Measurements from ENCODE around the gene NUDCD2.
"Not testable (repeated sequence)": the region's sequence is repeated elsewhere in the genome, so short reads cannot be mapped to it uniquely, and the experiment has no call there.

Gene NUDCD2

DNA sequence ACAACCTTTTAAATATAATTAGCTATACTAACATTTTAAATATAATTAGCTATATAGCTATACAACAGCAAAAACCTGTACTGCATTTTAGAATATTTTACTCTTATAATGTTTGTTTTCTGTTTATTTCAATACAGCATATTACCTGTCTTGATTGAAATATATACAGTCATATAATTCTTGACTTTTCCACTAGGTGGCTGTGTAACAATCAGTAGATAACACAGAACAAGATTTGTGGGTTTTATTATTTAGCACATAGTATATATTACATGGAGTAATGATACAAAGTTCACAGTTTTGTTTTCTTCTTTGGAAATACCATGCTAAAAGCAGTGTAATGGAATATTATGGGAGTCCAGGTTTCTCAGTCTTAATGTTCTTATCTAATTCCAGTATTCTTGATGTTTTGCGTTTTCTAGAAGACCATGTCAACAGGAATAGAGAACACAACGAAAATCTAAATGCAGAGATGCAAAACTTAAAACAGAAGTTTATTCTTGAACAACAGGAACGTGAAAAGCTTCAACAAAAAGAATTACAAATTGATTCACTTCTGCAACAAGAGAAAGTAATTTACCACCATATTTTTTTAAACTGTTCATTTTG, 13.8 kb upstream of the NUDCD2 start:
- in situ Hi-C loops (cut with HindIII; ENCODE audit: low sequenced_read_pairs): no loop called here

DNA sequence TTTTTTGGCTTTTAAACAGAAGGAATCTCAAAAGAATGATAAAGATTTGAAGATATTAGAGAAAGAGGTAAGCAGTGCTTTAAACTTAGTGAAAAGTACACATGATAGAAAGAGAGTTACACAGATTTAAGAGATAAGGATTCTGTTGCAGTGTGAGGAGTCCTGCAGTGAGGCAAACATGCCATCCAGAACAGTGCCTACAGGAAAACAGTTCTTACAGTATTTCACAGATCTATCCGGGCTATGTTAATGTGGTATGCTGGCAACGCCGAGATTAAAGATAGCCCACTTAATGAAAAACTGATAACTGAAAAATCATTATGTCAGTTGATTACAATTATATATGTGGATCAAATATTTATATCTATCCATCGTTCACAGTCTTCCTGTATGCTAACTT, 7.8 kb upstream of the NUDCD2 start:
- in situ Hi-C loops (cut with HindIII; ENCODE audit: low sequenced_read_pairs): no loop called here

DNA sequence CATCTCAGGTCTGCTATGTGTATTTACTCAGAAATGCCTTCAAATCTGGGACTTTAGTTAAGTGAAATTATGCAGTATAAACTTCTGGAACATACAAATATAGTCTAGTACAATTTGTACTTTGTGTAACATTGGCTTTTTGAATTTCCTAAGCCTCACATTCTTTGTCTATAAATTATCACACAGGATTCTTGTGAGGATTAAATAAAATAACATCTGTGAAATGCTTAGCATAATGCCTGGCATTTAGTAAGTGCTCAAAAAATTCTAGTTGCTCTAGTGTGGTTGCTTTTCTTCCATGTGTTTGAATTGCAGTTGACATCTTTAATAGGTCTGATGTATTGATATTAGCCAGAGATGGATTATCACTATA, 3.1 kb upstream of the NUDCD2 start:
- in situ Hi-C loops (cut with HindIII; ENCODE audit: low sequenced_read_pairs): no loop called here

DNA sequence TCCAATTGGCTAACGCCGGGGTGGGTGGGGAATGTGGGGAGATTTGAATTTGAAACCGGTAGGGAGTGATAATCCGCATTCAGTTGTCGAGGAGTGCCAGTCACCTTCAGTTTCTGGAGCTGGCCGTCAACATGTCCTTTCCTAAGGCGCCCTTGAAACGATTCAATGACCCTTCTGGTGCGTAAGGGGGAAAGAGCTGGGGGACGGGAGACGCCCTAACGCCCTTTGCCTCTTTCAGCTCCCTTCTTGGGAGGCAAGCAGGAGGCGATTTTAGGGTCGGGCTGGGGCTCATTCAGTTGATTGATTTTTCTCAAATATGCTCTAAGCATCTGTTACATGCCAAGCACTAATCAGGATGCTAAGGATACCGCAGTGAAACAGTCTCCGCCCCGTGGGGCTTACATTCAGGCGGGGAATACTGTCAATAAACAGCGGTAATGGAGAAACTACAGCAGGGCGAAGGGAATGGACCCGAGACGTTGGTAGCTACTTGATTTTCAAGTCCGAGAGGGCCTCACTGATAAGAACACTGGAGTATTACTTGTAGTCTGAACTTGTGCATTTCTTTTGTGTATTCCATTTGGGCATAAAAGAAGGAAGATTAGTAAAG, 765 bp upstream of the NUDCD2 start, which contains the start of gene HMMR:
Gene HMMR (plus strand): TSS at position 71 of the 610 bp plus-strand sequence. CDS start 61 bp downstream, at position 132.
- in situ Hi-C loops (cut with HindIII; ENCODE audit: low sequenced_read_pairs): no loop called here

DNA sequence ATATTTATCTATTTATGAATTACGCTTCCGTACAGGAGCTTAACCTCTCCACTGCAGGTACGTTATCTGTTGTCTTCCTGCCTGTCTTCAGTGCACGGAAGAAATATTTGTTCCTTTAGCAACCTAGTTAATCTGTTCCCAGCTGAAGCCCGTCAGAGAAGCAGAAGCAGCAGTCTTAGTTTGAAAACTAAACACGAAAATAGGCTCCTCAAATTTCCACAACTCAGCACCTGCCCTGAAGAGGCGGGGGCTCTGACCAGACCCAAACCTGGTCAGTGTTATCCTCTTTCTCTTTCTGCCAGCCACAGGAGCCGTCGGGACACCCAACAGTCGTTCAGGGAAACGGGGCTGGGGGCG, 462 bp downstream of the NUDCD2 start:
- in situ Hi-C loops (cut with HindIII; ENCODE audit: low sequenced_read_pairs): no loop called here

DNA sequence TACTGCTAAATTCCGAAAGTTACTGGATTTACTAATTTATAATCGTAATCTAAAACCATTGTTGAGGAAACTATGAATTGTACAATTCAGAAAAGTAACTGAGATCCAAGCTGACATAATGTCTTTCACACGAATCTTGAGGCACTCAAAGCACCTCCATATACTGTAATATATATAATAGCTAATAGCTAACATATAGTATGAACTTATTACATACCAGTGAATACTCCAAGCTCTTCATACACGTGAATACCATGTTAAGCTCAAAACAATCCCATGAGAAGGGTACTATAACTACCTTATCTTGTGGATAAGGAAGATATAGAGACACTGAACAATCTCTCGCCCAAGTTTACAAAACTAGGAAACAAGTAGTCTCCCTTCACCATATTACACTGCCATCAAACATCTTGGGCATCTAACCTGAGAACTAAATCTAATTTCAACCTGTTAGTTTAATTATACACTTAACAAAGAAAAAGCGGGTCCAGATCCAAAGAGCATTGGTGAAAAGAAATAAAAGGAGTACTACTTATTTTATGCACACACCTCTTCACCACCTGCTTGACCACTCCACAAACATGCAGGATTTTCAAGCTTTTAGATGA, 1.0 kb downstream of the NUDCD2 start:
- in situ Hi-C loops (cut with HindIII; ENCODE audit: low sequenced_read_pairs): no loop called here

DNA sequence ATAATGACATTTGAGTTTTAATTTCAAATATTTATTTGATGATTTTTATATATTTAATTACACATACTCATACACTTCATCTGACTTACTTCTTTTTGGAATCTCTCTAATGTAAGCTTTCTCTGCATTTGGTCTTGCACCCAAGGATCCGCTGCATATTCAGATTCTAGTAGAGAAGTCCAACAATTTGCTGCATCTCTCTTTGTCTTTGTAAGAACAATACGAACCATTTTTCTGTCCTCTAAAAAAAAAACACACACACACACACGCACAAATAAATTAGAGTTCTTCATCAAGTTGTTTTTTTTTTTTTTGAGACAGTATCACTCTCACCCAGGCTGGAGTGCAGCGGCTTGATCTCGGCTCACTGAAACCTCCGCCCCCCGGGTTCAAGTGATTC, 3.1 kb downstream of the NUDCD2 start:
- in situ Hi-C loops (cut with HindIII; ENCODE audit: low sequenced_read_pairs): no loop called here

DNA sequence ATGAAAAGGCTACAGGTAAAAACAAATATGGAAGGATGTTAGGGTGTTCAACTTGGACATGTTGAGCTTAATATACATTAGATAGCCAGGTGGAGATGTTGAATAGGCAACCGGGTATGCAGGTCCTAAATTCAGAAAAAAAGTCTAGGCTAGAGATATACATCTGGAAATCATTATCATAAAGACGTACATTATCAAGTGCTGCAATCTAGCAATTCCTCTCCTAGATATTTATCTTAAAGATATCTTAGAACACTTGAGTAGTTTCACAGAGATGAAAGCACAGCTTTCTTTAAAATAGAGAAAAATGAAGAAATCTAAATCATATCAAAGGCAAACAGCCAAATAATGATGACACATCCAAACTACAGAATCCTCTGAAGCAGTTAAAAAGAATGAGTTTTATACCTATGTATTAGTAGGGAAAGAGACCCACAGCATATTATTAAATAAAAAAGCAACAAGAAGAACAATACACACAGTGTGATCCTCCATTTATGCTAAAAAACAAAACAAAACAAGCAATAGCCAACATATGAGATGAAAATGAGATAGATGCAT, 3.8 kb downstream of the NUDCD2 start:
- in situ Hi-C loops (cut with HindIII; ENCODE audit: low sequenced_read_pairs): no loop called here

DNA sequence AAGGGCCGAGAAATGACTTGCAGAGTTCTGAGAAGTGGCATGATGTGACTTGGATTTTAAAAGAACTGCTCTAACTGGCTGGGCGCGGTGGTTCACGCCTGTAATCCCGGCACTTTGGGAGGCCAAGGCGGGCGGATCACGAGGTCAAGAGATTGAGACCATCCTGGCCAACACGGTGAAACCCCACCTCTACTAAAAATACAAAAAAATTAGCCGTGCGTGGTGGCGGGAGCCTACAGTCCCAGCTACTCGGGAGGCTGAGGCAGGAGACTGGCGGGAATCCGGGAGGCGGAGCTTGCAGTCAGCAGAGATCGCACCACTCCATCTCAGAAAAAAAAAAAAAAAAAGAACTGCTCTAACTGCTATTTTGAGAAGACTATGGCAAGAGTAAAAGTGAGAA, 4.5 kb downstream of the NUDCD2 start:
- in situ Hi-C loops (cut with HindIII; ENCODE audit: low sequenced_read_pairs): not testable (repeated sequence)

DNA sequence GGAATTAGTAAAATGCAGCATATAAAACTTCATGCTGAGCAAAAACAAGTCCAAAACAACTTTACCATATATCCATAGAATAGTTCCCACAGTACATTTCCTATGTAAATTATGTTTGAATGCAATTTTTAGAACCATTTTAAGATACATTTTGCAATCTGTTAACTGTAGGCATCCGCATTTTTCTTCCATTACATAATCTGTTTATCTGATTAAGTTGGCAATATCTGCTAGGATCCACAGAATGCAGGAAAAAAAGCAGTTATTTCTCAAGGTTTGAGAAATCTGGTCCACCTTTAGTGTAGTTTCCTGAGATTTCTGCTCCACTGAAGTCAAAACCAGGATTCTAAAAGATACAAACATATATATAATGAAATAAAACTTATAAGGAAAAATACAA, 6.2 kb downstream of the NUDCD2 start:
- in situ Hi-C loops (cut with HindIII; ENCODE audit: low sequenced_read_pairs): no loop called here

DNA sequence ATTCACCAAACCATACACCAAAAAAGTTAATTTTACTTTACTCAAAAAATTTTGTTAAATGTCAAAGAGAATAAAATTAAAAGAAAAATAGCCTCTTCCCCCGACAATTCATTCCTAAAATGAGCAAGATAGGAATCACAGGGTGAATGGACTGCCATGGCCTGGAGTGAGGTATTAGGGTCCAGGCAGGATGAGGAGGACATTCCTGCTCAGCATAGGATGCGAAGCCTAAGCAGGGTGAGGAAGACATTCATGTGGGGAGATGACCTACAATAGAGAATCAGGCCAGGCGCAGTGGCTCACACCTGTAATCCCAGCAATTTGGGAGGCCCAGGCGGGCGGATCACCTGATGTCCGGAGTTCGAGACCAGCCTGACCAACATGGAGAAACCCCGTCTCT, 8.4 kb downstream of the NUDCD2 start:
- in situ Hi-C loops (cut with HindIII; ENCODE audit: low sequenced_read_pairs): no loop called here

DNA sequence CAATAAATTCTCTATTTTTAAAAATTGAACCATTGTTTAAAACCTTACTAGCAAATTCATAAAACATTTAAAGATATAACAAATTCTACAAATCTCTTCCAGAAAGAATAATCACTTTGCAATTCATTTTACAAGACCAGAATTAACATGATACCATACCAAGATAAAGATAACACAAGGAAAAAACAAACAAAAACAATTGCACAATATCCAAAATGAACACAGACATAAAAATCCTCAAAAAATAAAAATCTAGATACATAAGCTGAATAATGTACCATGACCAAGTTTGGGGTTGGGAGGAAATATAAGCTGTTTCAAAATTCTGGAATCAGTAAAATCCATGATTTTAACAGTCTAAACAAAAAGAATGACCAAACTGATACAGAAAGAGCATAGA, 11.4 kb downstream of the NUDCD2 start:
- in situ Hi-C loops (cut with HindIII; ENCODE audit: low sequenced_read_pairs): no loop called here

DNA sequence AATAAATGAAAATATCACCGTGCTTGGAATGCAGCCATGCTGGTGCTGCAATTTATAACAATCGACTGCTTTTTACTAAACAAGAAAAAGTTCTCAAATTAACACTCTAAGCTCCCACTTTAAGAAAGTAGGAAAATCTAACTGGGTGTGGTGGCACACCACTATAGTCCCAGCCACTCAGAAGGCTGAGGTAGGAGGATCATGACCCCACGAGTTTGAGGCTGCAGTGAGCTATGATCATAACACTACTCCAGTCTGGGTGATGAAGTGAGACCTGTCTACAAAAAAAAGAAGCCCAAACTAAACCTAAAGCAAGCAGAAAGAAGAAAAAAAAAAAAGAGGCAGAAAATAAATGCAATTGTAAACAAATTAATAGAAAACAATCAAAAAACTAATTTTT, 12.0 kb downstream of the NUDCD2 start:
- in situ Hi-C loops (cut with HindIII; ENCODE audit: low sequenced_read_pairs): no loop called here

DNA sequence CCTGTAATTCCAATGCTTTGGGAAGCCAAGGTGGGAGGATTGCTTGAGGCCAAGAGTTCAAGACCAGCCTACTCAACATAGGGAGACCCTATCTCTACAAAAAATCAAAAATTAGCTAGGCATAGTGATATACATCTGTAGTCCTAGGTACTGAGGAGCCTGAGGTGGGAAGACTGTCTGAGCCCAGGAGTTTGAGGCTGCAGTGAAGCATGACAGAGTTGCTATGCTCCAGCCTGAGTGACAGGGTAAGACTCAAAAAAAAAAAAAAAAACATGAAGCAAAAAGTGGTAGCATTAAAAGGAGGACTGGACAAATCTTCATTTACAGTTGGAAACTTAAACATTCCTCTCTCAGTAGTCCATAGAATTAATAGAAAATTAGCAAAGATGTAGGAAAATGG, 12.7 kb downstream of the NUDCD2 start:
- in situ Hi-C loops (cut with HindIII; ENCODE audit: low sequenced_read_pairs): no loop called here

DNA sequence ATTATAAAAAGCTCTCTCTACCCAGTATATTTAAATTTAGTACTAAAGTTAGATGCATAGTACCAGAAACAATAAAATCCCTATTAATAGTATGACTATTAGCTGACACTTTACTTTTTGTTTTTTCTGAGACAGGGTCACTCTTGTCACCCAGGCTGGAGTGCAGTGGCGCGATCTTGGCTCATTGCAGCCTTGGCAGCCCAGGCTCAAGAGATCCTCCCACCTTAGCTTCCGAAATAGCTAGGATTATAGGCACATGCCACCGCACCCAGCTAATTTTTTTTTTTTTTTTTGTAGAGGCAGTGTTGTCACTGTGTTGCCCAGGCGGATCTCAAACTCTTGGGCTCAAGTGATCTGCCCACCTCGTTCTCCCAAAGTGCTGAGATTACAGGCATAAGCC, 14.6 kb downstream of the NUDCD2 start:
- in situ Hi-C loops (cut with HindIII; ENCODE audit: low sequenced_read_pairs): no loop called here

DNA sequence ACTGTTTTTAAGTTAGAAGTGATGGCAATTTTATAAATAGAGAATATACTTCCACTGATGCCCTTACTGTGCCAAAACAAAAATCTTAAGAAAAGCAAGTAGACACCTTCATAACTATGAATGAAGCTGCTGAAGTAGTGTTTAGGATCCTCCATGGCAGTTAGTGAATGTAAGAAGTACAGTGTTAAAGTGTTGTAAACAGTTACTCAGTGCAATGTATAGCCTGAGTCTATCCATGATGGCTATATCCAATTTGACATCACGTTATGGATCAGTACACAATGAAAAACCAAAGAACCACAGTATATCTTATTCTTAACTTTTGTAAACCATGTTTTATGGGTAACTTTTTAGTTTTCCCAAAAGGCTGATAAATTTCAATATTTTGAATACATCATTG, 15.4 kb downstream of the NUDCD2 start:
- in situ Hi-C loops (cut with HindIII; ENCODE audit: low sequenced_read_pairs): no loop called here

DNA sequence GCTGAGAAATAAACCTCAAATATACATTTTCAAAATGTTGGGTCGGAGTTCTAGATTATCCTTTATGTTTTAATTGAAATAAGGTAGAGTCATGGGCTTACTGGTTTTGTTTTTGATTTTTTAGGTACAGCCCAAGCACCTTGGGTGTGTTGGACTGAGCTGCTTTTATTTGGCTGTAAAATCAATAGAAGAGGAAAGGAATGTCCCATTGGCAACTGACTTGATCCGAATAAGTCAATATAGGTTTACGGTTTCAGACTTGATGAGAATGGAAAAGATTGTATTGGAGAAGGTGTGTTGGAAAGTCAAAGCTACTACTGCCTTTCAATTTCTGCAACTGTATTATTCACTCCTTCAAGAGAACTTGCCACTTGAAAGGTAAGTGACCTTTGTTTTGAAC, 18.9 kb downstream of the NUDCD2 start:
- in situ Hi-C loops (cut with HindIII; ENCODE audit: low sequenced_read_pairs): no loop called here

DNA sequence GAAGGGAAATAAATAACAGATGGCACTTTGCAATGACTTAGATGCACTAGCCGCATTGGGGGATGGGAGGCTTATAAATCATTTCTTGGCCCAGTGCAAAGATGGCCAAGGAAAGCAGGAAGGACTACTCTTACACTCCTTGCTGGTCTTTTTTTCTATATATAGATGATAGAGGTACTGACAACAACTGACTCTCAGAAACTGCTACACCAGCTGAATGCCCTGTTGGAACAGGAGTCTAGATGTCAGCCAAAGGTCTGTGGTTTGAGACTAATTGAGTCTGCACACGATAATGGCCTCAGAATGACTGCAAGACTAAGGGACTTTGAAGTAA, 20.8 kb downstream of the NUDCD2 start:
- in situ Hi-C loops (cut with HindIII; ENCODE audit: low sequenced_read_pairs): no loop called here

DNA sequence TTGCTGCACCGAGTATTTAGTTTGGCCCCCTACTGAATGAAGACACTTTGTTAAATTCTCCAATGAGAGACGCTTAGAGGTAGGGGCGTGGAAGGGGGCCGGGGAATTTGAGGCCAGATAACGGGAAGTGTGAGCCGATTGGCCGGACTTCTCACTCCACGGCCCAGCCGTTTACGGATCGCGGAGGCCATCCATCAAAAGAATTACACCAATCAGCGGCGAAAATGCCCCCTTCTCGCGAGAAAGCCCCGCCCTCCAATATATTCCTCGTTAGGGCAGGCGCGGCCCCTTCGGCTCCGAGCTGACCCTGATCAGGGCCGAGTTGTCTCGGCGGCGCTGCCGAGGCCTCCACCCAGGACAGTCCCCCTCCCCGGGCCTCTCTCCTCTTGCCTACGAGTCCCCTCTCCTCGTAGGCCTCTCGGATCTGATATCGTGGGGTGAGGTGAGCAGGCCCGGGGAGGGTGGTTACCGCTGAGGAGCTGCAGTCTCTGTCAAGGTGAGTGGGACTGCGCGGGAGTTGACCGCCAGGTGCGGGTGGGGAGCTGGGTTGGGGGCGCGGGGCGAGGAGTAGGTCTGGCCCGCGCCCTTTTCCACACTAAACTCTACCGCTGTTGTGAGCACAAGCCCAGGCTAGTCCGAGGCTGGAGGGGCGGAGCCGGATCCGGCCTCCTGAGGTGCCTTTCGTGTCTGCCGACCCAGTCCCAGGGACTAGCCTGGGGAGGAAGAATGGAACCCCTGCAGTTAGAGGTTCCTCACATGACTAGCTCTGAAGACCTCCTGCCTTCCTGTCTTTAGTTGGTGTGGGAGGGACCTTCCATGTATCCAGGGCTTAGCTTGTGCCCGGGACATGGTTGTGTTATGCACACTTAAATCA, 22.4 kb downstream of the NUDCD2 start, which contains the start of gene CCNG1:
Gene CCNG1 (plus strand): TSS at position 287 of the 874 bp plus-strand sequence. CDS start 1,662 bp downstream, outside the sequence.
- in situ Hi-C loops (cut with HindIII; ENCODE audit: low sequenced_read_pairs): no loop called here

DNA sequence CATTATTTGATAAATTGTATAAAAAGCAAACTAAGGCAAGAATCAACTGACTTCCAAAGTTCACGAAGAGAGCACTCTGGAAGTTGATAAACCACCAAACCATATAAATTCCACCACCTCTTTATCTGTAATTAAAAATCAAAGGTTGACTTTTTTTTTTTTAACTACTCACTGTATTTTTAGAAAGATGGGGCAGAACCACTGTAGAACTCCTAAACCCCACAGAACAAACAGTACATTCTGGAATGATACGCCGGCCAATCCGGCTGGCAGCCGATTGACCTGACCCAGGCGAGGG, 22.9 kb downstream of the NUDCD2 start:
- in situ Hi-C loops (cut with HindIII; ENCODE audit: low sequenced_read_pairs): no loop called here

DNA sequence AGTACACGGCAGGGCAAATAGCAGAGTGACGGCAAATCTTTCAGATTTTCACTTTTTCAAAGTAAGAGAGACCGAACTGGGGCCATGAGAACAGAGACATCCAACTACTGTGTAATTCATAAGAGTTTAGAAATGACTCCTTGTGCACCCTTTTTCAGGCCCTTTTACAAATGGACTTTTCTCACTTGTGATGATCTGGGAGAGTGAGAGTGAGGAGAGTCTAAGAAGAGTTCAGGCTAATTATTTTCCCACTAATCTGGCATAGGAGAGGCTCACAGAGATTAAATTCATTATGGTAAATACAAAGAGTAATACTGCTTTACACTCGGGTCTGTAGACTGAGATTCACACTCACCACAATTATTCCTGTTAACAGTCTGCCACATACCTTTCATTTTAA, 23.4 kb downstream of the NUDCD2 start:
- in situ Hi-C loops (cut with HindIII; ENCODE audit: low sequenced_read_pairs): no loop called here

DNA sequence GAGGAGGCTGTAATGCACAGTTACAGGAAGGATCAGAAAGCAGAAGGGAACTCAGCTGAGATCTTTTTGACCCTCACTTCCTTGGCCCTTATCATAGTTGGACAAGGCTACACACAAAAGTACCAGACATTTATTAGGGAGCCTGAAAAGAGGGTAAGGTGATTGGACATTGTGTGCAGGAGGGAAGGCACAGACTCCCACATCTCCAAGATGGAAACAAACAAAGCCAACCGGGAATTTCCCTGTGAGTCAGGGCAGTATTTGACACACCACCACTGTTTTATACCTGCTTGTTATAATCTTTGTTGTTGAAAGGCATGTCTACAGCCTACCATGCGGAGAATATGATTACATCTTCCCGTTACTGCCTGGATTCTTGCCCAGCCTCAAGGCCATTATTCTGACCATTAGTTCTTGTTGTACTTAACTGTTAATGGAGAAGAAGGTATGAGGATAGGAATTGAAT, 25.5 kb downstream of the NUDCD2 start:
- in situ Hi-C loops (cut with HindIII; ENCODE audit: low sequenced_read_pairs): no loop called here

All from DLD1 (cell line).